NB4 (cell line): ENCODE measurements around the gene PAGE2.

Source experiments
- DNase-seq: peaks from one replicate; pipeline ENCODE4 v3.0.0; 2010; ENCODE audit warnings: low read depth
- H3K4me3 ChIP-seq: one replicate; pipeline ENCODE4 v1.5.1; 2011; ENCODE audit warnings: mild to moderate bottlenecking, low read depth, low read length, moderate library complexity
- MYC ChIP-seq: IDR thresholded peaks from 2 replicates; pipeline ENCODE4 v1.6.1; 2011; ENCODE audit warnings: low read depth, low read length
- POLR2A ChIP-seq: IDR thresholded peaks from 2 replicates; pipeline ENCODE4 v1.6.1; 2011; ENCODE audit warnings: mild to moderate bottlenecking; ENCODE audit not compliant: insufficient read length; ENCODE audit errors: extremely low read depth
- TF ChIP-seq, protein P1 (sequence below): IDR thresholded peaks from one replicate; pipeline ENCODE4 v1.5.1; 2012; ENCODE audit warnings: low read depth, low read length
- TF ChIP-seq, protein P2 (sequence below): IDR thresholded peaks from 2 replicates; pipeline ENCODE4 v1.6.1; 2011; ENCODE audit warnings: low read depth, low read length

The PAGE2 gene

DNA sequence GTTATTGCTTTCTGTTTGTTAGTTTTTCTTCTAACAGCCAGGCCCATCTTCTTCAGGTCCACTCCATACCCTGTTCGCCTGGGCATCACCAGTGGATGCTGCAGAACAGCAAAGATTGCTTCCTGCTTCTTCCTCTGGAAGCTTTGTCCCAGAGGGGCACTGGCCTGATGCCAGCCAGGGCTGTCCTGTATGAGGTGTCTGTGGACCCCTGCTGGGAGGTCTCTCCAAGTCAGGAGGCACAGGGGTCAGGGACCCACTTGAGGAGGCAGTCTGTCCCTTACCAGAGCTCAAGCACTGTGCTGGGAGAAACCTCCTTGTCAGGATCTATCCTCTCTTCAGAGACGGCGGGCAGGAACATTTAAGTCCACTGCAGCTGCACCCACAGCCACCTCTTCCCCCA is 16.5 kb upstream of the PAGE2 start:
- no peak overlapping the region for H3K4me3 ChIP-seq
- TF ChIP-seq MYC (no peak), POLR2A (no peak)
- TF ChIP-seq, protein P1, sequence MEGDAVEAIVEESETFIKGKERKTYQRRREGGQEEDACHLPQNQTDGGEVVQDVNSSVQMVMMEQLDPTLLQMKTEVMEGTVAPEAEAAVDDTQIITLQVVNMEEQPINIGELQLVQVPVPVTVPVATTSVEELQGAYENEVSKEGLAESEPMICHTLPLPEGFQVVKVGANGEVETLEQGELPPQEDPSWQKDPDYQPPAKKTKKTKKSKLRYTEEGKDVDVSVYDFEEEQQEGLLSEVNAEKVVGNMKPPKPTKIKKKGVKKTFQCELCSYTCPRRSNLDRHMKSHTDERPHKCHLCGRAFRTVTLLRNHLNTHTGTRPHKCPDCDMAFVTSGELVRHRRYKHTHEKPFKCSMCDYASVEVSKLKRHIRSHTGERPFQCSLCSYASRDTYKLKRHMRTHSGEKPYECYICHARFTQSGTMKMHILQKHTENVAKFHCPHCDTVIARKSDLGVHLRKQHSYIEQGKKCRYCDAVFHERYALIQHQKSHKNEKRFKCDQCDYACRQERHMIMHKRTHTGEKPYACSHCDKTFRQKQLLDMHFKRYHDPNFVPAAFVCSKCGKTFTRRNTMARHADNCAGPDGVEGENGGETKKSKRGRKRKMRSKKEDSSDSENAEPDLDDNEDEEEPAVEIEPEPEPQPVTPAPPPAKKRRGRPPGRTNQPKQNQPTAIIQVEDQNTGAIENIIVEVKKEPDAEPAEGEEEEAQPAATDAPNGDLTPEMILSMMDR = no peak
- TF ChIP-seq, protein P2, sequence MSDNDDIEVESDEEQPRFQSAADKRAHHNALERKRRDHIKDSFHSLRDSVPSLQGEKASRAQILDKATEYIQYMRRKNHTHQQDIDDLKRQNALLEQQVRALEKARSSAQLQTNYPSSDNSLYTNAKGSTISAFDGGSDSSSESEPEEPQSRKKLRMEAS = no peak
- no peak for DNase-seq

DNA sequence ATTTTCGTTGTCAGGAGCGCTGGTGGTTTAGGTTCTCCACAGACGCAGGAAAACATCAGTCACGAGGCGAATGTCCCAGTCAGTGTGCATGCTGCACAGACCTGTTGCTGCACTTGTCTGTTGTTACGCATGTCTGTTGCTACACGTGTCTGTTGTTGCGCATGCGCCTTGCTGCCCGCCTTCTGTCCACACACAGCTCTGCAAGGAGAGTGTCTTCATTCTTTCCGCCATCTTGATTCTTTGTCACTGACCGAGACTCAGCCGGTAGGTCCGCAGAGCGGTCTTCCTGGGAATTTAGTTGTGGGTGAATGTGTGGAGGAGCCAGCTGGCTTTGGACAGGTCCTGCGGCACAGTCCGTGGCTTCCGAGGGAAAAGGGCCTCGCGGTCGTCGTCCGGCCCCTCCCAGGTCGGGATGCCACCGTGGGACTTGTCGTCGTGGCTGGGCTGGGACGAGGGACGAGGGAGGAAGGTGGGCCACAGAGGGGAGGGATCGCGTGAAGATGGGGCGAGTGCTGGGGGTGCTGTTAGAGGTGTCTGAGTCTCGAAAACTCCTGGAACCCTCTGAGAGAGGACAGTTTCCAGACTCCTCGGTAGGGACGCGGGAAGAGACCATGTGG is 13.9 kb upstream of the PAGE2 start, which contains the start of gene PAGE2B:
Gene PAGE2B, plus strand, starts transcription at position 180 of the 617 bp plus-strand sequence. CDS start 1,012 bp downstream, outside the sequence.
- H3K4me3 ChIP-seq = no peak within 1 kb of the TSS
- DNase-seq = no peak
- TF ChIP-seq, protein P2 = no peak
- TF ChIP-seq, protein P1 = no peak
- TF ChIP-seq MYC (no peak), POLR2A (no peak)

DNA sequence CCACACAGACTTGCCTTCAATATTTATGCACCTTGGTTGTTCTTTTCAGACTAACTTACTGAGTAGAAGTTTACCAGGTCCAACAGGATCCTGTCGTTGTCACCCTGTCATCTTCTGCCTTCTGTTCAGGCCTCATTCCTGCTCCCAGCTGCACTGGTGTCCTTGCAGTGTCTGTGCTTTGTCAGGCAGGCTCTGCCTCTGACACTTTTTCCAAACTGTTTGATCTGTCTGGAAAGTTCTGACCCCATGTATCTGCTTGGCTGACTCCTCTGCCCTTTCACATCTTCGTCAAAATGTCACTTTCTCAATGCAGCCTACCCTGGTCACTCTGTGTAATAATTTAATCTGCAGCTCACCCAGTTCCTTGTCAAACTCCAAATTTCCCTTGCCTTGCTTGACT is 9.9 kb downstream of the PAGE2 start:
- no peak for DNase-seq
- TF ChIP-seq, protein P1 = no peak
- TF ChIP-seq, protein P2 = no peak
- TF ChIP-seq POLR2A = no peak
- no peak for TF ChIP-seq MYC
- H3K4me3 ChIP-seq = no peak overlapping the region

DNA sequence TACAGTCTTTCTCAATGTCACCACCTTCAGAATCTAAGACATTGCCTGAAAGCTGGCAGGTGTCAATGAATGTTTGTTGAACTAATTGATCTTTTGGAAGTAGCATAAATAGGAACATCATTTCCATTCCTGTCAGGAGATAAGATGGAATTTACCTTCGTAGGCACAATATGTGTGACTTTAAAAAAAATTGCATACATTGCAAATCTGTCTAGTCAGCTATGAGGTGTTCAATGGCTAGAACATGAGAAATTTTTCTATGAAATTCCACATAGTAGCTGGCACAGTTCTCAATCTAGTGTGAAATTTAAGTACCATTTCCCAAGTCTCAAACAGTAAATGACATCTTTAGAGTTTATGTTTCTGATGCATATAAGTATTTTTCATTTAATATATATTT is 10.3 kb downstream of the PAGE2 start:
- TF ChIP-seq, protein P2 = no peak
- no peak overlapping the region for H3K4me3 ChIP-seq
- DNase-seq = no peak

DNA sequence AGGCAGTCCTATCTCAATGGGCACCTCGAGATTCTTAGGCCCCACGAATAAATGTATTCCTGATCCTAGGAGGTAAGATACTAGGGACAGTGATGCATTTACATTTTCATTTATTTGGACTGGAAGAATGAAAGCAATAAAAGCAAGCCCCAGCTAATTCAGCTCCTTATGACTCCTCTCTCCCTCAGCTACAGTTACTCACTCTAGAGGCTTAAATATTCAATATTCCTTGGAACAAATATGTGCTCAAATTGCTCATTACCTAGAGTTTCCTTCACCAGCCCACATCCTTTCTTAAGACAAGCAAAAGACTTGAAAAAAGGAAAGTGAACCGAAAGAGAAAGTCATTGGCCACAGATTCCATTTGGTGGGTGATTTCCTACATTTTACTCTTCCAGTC is 13.9 kb downstream of the PAGE2 start:
- TF ChIP-seq MYC (no peak), POLR2A (no peak)
- TF ChIP-seq, protein P2 = no peak
- TF ChIP-seq, protein P1 = no peak
- no peak overlapping the region for H3K4me3 ChIP-seq
- DNase-seq = no peak

DNA sequence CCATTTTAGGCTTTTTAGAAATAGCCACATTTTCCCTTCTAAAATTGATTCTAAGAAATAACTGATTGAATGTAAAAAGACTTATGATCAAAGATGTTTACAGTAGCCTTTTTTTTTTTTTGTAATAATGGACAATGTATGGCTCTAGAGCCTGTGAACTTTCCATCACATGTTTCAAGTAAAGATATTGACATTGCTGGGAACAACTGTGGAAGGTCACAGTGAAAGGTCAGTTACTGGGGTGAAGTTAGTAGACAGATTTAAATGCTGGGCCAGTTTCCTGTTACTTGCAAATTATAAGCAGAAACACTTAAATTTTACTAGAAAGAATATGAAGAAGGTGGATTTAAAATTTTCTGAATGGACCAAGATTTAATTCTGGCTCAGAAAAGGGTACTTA is 18.4 kb downstream of the PAGE2 start:
- no peak for DNase-seq

More for the DNA sequence above, 18.4 kb downstream of the PAGE2 start:
- TF ChIP-seq POLR2A = no peak
- TF ChIP-seq, protein P2 = no peak
- no peak overlapping the region for H3K4me3 ChIP-seq
